Measurements from ENCODE around the gene TMEM150B. TPM values are rescaled to one million over a fixed set of nuclear protein-coding genes. Genes with fewer than 3 reads are reported as not detected.
A peak's percentile ranks its signal among the peaks of the same experiment; 100 is the strongest.

Gene TMEM150B
- total and polyA plus RNA-seq, 9 of the 15 experiments (the other 6 are each of a cell fraction or from before 2014, with no cell fraction given), result 0.47 to 1.3 (median 0.74) TPM; not detected in 2

DNA sequence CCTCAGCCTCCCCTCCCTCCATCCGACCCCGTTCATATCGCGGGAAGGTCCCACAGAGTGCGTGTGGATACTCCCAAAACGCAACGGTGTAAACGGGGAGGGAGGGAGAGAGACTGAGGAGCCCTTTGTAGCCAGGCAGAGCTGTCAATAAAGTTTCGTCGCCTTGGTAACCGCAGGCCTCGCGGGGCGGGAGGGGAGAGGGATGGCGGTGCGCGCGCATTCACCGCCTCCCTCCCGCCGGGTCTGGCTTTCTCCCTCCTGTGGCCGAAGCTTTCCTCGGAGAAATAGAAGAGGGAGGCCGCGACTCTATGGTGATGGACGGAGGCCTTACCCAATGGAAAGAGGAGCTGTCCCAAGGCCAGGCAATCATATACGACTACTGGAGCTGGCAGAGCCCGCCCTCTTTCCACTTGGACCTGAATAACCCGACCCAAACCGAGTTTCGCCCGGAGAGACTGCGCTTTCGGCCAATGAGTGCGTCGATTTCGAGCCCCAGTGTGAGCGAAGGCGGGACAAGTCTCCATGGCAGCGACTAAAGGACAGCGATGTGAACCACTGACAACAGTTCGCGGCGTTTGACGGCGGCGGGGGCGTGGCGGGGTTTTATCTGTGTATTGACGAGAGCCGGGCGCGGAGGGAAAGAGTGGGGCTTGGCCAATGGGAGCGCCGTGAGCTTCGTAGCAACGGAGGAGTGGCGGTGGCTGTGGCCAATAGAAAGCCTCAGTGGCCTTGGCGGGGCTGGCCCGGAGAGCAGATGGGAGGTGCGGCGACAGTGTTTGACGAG lies 14.2 kb upstream of the TMEM150B start, which contains the start of gene KMT5C (continued):
- TF ChIP-seq, protein P1, sequence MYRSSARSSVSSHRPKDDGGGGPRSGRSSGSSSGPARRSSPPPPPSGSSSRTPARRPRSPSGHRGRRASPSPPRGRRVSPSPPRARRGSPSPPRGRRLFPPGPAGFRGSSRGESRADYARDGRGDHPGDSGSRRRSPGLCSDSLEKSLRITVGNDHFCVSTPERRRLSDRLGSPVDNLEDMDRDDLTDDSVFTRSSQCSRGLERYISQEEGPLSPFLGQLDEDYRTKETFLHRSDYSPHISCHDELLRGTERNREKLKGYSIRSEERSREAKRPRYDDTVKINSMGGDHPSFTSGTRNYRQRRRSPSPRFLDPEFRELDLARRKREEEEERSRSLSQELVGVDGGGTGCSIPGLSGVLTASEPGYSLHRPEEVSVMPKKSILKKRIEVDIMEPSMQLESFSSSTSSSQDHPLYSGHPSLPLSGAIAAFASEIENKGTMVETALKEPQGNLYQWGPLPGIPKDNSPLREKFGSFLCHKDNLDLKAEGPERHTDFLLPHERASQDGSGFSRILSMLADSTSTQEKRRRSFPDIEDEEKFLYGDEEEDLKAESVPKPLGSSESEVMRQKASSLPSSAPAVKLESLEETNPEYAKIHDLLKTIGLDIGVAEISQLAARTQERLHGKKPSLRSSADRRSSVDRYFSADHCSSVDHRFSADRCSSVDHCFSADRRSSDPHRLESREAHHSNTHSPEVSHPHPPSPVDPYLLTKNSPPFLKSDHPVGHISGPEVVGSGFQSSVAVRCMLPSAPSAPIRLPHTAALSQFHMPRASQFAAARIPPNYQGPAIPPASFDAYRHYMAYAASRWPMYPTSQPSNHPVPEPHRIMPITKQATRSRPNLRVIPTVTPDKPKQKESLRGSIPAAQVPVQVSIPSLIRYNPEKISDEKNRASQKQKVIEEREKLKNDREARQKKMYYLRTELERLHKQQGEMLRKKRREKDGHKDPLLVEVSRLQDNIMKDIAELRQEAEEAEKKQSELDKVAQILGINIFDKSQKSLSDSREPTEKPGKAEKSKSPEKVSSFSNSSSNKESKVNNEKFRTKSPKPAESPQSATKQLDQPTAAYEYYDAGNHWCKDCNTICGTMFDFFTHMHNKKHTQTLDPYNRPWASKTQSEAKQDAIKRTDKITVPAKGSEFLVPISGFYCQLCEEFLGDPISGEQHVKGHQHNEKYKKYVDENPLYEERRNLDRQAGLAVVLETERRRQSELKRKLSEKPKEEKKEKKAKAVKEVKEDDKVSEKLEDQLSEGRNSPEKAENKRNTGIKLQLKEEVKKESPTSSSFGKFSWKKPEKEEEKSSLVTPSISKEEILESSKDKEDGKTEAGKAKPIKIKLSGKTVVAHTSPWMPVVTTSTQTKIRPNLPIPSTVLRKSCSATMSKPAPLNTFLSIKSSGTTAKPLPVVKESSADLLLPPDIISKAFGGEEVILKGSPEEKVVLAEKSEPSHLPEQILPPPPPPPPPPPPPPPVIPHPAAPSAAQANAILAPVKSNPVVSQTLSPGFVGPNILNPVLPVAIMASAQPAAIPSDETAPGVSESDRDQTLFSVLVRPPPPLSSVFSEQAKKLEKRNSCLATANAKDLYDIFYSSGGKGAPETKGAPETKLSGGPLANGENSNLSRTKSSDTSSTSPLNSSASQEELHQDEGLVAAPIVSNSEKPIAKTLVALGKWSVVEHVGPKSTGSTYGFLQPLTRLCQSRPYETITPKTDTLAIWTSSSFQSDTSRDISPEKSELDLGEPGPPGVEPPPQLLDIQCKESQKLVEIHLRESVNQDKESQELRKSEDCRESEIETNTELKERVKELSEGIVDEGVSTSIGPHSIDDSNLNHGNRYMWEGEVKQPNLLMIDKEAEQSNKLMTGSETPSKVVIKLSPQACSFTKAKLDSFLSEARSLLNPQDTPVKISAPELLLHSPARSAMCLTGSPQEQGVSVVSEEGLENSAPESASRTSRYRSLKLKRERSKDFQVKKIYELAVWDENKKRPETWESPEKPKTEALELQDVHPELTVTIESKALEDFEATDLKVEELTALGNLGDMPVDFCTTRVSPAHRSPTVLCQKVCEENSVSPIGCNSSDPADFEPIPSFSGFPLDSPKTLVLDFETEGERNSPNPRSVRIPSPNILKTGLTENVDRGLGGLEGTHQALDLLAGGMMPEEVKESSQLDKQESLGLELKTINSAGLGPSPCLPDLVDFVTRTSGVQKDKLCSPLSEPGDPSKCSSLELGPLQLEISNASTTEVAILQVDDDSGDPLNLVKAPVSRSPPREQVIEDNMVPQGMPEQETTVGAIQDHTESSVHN (IDR thresholded peaks at IDR 0.05; ENCODE audit: borderline replicate concordance in 1 of 2, low read depth in 1 of 2), result no peak
- TF ChIP-seq CTBP1 (IDR thresholded peaks at IDR 0.05; ENCODE audit: borderline replicate concordance), result peak; percentile 9; the same call in 1 of the 2 replicates
- TF ChIP-seq, protein P2, sequence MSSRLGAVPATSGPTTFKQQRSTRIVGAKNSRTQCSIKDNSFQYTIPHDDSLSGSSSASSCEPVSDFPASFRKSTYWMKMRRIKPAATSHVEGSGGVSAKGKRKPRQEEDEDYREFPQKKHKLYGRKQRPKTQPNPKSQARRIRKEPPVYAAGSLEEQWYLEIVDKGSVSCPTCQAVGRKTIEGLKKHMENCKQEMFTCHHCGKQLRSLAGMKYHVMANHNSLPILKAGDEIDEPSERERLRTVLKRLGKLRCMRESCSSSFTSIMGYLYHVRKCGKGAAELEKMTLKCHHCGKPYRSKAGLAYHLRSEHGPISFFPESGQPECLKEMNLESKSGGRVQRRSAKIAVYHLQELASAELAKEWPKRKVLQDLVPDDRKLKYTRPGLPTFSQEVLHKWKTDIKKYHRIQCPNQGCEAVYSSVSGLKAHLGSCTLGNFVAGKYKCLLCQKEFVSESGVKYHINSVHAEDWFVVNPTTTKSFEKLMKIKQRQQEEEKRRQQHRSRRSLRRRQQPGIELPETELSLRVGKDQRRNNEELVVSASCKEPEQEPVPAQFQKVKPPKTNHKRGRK (tag; IDR thresholded peaks at IDR 0.05), result no peak
- TF ChIP-seq ZNF174 (CRISPR knock-in tag; IDR thresholded peaks at IDR 0.05), result no peak
- TF ChIP-seq, protein P3, sequence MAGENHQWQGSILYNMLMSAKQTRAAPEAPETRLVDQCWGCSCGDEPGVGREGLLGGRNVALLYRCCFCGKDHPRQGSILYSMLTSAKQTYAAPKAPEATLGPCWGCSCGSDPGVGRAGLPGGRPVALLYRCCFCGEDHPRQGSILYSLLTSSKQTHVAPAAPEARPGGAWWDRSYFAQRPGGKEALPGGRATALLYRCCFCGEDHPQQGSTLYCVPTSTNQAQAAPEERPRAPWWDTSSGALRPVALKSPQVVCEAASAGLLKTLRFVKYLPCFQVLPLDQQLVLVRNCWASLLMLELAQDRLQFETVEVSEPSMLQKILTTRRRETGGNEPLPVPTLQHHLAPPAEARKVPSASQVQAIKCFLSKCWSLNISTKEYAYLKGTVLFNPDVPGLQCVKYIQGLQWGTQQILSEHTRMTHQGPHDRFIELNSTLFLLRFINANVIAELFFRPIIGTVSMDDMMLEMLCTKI (IDR thresholded peaks at IDR 0.05; ENCODE audit: partially characterized antibody), result no peak
- TF ChIP-seq KLF16 (IDR thresholded peaks at IDR 0.05), result no peak
- TF ChIP-seq, protein P4, sequence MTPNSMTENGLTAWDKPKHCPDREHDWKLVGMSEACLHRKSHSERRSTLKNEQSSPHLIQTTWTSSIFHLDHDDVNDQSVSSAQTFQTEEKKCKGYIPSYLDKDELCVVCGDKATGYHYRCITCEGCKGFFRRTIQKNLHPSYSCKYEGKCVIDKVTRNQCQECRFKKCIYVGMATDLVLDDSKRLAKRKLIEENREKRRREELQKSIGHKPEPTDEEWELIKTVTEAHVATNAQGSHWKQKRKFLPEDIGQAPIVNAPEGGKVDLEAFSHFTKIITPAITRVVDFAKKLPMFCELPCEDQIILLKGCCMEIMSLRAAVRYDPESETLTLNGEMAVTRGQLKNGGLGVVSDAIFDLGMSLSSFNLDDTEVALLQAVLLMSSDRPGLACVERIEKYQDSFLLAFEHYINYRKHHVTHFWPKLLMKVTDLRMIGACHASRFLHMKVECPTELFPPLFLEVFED (CRISPR knock-in tag; conservative IDR thresholded peaks at IDR 0.05), result no peak
- TF ChIP-seq ZKSCAN8 (CRISPR knock-in tag; IDR thresholded peaks at IDR 0.05), result no peak
- TF ChIP-seq POLR3G (IDR thresholded peaks at IDR 0.05; ENCODE audit: extremely low read depth, insufficient read length, insufficient replicate concordance), result no peak
- TF ChIP-seq HNRNPL (IDR thresholded peaks at IDR 0.05; ENCODE audit: low read depth, low read length), result no peak
- TF ChIP-seq ZNF354B (CRISPR knock-in tag; IDR thresholded peaks at IDR 0.05), result no peak
- 0 out of 2 replicates have a peak, but pooled peaks have one; percentile 12 for TF ChIP-seq TCF7L2 (IDR thresholded peaks at IDR 0.05; ENCODE audit: low read depth, low read length)

All from K562 (cell line).